HepG2 (cell line): ENCODE results near the gene RAB3D. TPM values are rescaled to one million over a fixed set of nuclear protein-coding genes. Genes with fewer than 3 reads are reported as not detected.

Source experiments
- CHCHD3 ChIP-seq: sonication (generic); formaldehyde crosslinking; IDR thresholded peaks from 2 replicates; pipeline ENCODE4 v1.8.0; 2022; ENCODE audit warnings: mild to moderate bottlenecking, missing genetic modification reagents, moderate library complexity
- ESRRA ChIP-seq: sonication (generic); formaldehyde crosslinking; IDR thresholded peaks from 2 replicates; pipeline ENCODE4 v1.5.1; 2020; ENCODE audit warnings: mild to moderate bottlenecking, low read depth, missing genetic modification reagents
- FOSL1 ChIP-seq: sonication (generic); formaldehyde crosslinking; IDR thresholded peaks from 2 replicates; pipeline ENCODE4 v1.9.0; 2021; ENCODE audit warnings: missing genetic modification reagents, borderline replicate concordance
- IKZF4 ChIP-seq: sonication (generic); formaldehyde crosslinking; IDR thresholded peaks from 2 replicates; pipeline ENCODE4 v1.5.1; 2020; ENCODE audit warnings: borderline replicate concordance, mild to moderate bottlenecking, low read depth, missing genetic modification reagents; ENCODE audit errors: not compliant biosample characterization
- NFE2L1 ChIP-seq: sonication (generic); formaldehyde crosslinking; IDR thresholded peaks from 2 replicates; pipeline ENCODE4 v1.4.0; 2020; ENCODE audit warnings: missing genetic modification reagents, mild to moderate bottlenecking, borderline replicate concordance
- PAWR ChIP-seq: sonication (generic); formaldehyde crosslinking; IDR thresholded peaks from 2 replicates; pipeline ENCODE4 v1.4.0; 2020; ENCODE audit warnings: missing genetic modification reagents, mild to moderate bottlenecking, borderline replicate concordance
- RBM39 ChIP-seq: fragments of 200-400 bp; formaldehyde crosslinking; IDR thresholded peaks from one replicate; pipeline ENCODE4 v1.6.1; 2018; ENCODE audit warnings: antibody characterized with exemption, mild to moderate bottlenecking, low read depth, low read length; ENCODE audit not compliant: poor library complexity, severe bottlenecking
- ZNF253 ChIP-seq: sonication (generic); formaldehyde crosslinking; IDR thresholded peaks from 2 replicates; pipeline ENCODE4 v1.8.0; 2022; ENCODE audit warnings: mild to moderate bottlenecking, missing genetic modification reagents, borderline replicate concordance
- ZNF281 ChIP-seq: sonication (generic); formaldehyde crosslinking; IDR thresholded peaks from 2 replicates; pipeline ENCODE4 v1.4.0; 2020; ENCODE audit warnings: missing genetic modification reagents, borderline replicate concordance
- ZNF282 ChIP-seq: fragments of 450-650 bp; IDR thresholded peaks from 2 replicates; pipeline ENCODE4 v1.6.1; 2018; ENCODE audit not compliant: partially characterized antibody
- ZNF318 ChIP-seq: sonication (generic); formaldehyde crosslinking; IDR thresholded peaks from 2 replicates; pipeline ENCODE4 v1.4.0; 2020; ENCODE audit warnings: mild to moderate bottlenecking, missing genetic modification reagents
- ZNF337 ChIP-seq: sonication (generic); formaldehyde crosslinking; IDR thresholded peaks from 2 replicates; pipeline ENCODE4 v1.5.1; 2020; ENCODE audit warnings: missing genetic modification reagents, low read depth, mild to moderate bottlenecking, borderline replicate concordance
- ZNF432 ChIP-seq: sonication (generic); formaldehyde crosslinking; IDR thresholded peaks from 2 replicates; pipeline ENCODE4 v1.5.0; 2020; ENCODE audit warnings: missing genetic modification reagents, mild to moderate bottlenecking, borderline replicate concordance
- ZNF569 ChIP-seq: sonication (generic); formaldehyde crosslinking; IDR thresholded peaks from 2 replicates; pipeline ENCODE4 v1.5.0; 2020; ENCODE audit warnings: mild to moderate bottlenecking, missing genetic modification reagents, moderate library complexity, borderline replicate concordance
- ZNF761 ChIP-seq: sonication (generic); formaldehyde crosslinking; conservative IDR thresholded peaks from 2 replicates; pipeline ENCODE4 v1.4.0; 2020; ENCODE audit warnings: mild to moderate bottlenecking, missing genetic modification reagents
- polyA plus RNA-seq, 8 experiments: library from polyadenylated mRNA; depleted of rRNA in 3 of 8; stranded (reverse) in 7 of 8; unstranded in 1 of 8; fragments of >200 nt; fragmentation: Illumina TruSeq in 4 of 8; extraction: Trizol in 4 of 8; gene quantifications; 2 replicates each; pipeline versions ENCODE4 v1.2.1 to v1.2.3, GENCODE V29; 2011 to 2016; ENCODE audit warnings: low read depth in 4 of 8, missing spikeins in 1 of 8, mixed read lengths in 1 of 8; ENCODE audit not compliant: insufficient read depth in 1 of 8
- total RNA-seq, 5 experiments: library from RNA; depleted of rRNA; stranded (reverse); fragments of >200 nt; fragmentation: Illumina TruSeq; extraction: Trizol; gene quantifications; 2 replicates each; pipeline ENCODE4 v1.2.3, GENCODE V29; 2016; ENCODE audit warnings: low read depth in 1 of 5
- TF ChIP-seq, protein P1 (sequence below): IDR thresholded peaks from 2 replicates; pipeline ENCODE4 v1.6.1; 2016

The RAB3D gene
- total and polyA plus RNA-seq, 2 of the 13 experiments (the other 11 are each of a cell fraction or from before 2014, with no cell fraction given) = 2.0 to 16.1 TPM

GRCh38 chr19:11374433-11375142 is 35.1 kb upstream of the RAB3D start, which contains the start of gene SWSAP1 (continued):
- TF ChIP-seq PAWR (no peak), ZNF761 (no peak), ZNF432 (CRISPR knock-in tag) (no peak), ZNF253 (CRISPR knock-in tag) (no peak), IKZF4 (peak; percentile 88), CHCHD3 (CRISPR knock-in tag) (no peak), FOSL1 (CRISPR knock-in tag) (no peak), ZNF337 (CRISPR knock-in tag) (no peak), NFE2L1 (no peak), ZNF281 (CRISPR knock-in tag) (0 out of 2 replicates have a peak, but pooled peaks have one; percentile 22), ZNF318 (no peak), ZNF569 (CRISPR knock-in tag) (peak; percentile 62; the same call in 1 of the 2 replicates), ZNF282 (no peak), RBM39 (no peak), ESRRA (CRISPR knock-in tag) (no peak)
- TF ChIP-seq, protein P1, sequence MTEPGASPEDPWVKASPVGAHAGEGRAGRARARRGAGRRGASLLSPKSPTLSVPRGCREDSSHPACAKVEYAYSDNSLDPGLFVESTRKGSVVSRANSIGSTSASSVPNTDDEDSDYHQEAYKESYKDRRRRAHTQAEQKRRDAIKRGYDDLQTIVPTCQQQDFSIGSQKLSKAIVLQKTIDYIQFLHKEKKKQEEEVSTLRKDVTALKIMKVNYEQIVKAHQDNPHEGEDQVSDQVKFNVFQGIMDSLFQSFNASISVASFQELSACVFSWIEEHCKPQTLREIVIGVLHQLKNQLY (CRISPR knock-in tag) = no peak
